GM12892 (cell line): ENCODE data around the gene TEX13D. TPM values are rescaled to one million over a fixed set of nuclear protein-coding genes. Genes with fewer than 3 reads are reported as not detected.
"Not testable (repeated sequence)": the region's sequence is repeated elsewhere in the genome, so short reads cannot be mapped to it uniquely, and the experiment has no call there.

Source experiments
- DNase-seq: peaks from one replicate; pipeline ENCODE4 v3.0.0; 2011; ENCODE audit not compliant: insufficient read length
- FAIRE-seq: peaks from 2 replicates; lab custom pipeline; 2011; peaks lifted over from hg19 to GRCh38; lab: Jason Lieb, UNC
- POLR2A ChIP-seq: IDR thresholded peaks from 2 replicates; pipeline ENCODE4 v1.6.1; 2011; ENCODE audit warnings: low read depth, low read length, control low read depth
- POLR2AphosphoS5 ChIP-seq: IDR thresholded peaks from 2 replicates; pipeline ENCODE4 v1.6.1; 2011; ENCODE audit warnings: low read depth, low read length, control low read depth
- TAF1 ChIP-seq: IDR thresholded peaks from 2 replicates; pipeline ENCODE4 v1.6.1; 2011; ENCODE audit warnings: low read depth, mild to moderate bottlenecking, control low read depth, low read length, borderline replicate concordance
- polyA plus RNA-seq: library from polyadenylated mRNA; unstranded; fragments of >200 nt; gene quantifications from one replicate; pipeline ENCODE4 v1.2.1, GENCODE V29; 2012; ENCODE audit warnings: missing spikeins, inconsistent platforms; ENCODE audit not compliant: missing spikeins

The TEX13D gene
- 0.42 TPM for polyA plus RNA-seq

GRCh38 chrX:124332481-124333424 is at the start of gene TEX13D:
TEX13D (plus strand) TSS chrX:124332660; CDS start chrX:124332918, 258 bp downstream.
- FAIRE-seq (no peak), DNase-seq (no peak)
- TF ChIP-seq TAF1: no peak
- no peak for TF ChIP-seq POLR2A
- no peak for TF ChIP-seq POLR2AphosphoS5

GRCh38 chrX:124289443-124289842 is 43.0 kb upstream of the TEX13D start:
- TF ChIP-seq POLR2A (no peak), TAF1 (no peak), POLR2AphosphoS5 (no peak)

DNA sequence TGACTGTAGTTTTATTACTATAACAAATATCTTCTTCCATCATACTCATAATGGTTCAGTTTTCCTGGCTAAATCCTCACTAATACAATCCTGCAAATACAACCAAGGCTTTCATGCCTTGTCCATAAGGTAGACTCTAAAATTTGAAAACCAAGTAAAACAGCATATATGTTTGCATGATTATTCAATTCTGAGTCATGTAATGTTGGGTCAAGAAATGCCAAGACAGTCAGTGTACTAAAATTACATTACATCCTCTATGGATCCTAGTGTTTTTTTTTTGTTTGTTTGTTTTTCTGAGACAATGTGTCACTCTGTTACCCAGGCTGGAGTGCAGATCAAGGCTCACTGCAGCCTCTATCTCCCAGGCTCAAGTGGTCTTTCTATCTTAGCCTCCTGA is 38.6 kb upstream of the TEX13D start:
- FAIRE-seq (no peak), DNase-seq (no peak)
- TF ChIP-seq TAF1: no peak
- TF ChIP-seq POLR2A: no peak

More at GRCh38 chrX:124289443-124289842, 43.0 kb upstream of the TEX13D start:
- FAIRE-seq: no peak
- DNase-seq: no peak

- FAIRE-seq, DNase-seq: not testable (repeated sequence)
These were observed 33.1 kb upstream of the TEX13D start for GRCh38 chrX:124299323-124299722.

- no peak for DNase-seq
- no peak for FAIRE-seq
- TF ChIP-seq POLR2A (no peak), TAF1 (no peak), POLR2AphosphoS5 (no peak)
These were observed 32.1 kb upstream of the TEX13D start for GRCh38 chrX:124300405-124300804.

DNA sequence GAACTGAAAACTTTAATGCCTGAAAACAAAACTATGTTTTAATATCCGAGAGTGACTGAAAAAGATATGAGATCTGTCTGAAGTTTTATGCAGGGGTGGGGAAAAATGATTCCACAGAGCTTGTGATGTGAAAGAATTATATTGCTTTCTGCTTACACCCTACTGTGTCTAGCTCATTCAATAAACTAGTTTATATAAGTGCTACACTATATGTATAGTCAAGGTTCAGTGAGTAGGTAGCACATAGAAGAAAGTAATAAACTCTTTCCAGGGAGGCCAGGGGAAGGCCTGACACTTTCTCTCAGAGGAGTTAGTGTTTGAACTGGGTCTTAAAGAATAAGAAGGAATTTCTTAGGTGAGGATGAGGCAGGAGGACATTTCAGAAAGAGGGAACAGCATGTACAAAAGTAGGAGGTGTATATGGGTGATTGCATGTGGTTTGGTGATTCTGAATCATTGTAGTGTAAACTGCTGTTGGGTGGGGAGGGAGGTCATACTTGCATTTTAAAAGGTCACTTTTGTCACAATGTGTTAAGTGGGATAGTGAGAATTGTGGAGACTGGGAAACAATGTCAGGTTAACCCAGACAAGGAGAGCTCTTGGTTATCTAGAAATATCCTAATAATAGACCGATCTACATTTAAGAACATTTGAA is 25.1 kb upstream of the TEX13D start:
- FAIRE-seq (no peak), DNase-seq (no peak)
- TF ChIP-seq POLR2AphosphoS5 (no peak), POLR2A (no peak)

GRCh38 chrX:124325732-124326131 is 6.7 kb upstream of the TEX13D start:
- FAIRE-seq (no peak), DNase-seq (no peak)
- TF ChIP-seq POLR2A (no peak), TAF1 (no peak), POLR2AphosphoS5 (no peak)

DNA sequence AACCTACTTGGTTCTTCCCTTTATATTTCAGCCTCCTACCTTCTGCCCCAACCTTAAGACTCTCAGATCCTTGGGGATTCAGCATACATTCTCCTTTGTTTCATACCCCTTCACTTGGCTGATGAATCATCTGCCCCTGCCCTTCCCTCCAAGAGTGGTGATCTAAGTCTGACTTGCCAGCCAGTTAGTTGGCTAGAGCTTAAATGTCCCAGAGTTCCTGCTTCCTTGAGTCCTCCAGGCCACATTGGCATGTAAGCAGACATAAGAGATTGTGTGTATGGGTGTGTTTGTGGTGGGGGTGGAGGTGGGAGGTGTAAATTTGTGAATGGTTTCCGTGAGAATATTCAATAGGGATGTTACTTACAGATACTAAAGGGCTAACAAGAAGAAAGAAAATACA is 3.7 kb upstream of the TEX13D start:
- DNase-seq: no peak
- FAIRE-seq: no peak

DNA sequence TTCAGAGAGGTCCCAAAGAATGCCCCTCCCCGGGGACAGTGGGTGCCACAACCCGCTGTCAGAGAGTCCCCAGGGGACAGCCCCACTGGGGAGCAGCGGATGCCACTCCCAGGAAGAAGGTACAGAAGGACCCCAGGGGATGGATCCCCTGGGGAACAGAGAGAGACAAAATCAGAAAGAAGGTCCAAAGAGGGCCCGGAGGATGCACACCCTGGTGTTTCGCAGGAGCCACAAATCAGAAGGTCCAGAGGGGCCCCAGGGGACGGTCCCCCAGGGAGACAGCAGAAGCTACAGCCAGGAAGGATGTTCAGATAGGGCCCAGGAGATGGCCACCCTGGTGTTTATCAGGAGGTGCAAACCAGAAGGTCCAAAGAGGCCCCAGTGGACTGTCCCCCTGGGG is 1.4 kb downstream of the TEX13D start:
- DNase-seq (no peak), FAIRE-seq (no peak)
- no peak for TF ChIP-seq POLR2AphosphoS5
- no peak for TF ChIP-seq POLR2A
- TF ChIP-seq TAF1: no peak

More for the DNA sequence above, 3.7 kb upstream of the TEX13D start:
- no peak for TF ChIP-seq POLR2AphosphoS5
- no peak for TF ChIP-seq POLR2A
- TF ChIP-seq TAF1: no peak

DNA sequence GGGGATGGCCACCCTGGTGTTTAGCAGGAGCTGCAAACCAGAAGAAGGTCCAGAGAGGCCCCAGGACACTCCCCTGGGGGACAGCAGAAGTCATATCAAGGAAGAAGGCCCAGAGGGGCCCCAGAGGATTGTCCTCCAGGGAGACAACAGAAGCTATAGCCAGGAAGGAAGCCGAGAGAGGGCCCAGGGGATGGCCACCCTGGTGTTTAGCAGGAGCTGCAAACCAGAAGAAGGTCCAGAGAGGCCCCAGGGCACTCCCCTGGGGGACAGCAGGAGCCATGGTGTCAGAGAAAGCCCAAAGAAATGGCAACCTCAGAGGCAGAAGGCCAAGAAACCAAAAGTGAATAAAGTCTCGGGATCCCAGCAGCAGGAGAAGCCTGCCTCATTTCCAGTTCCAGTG is 2.1 kb downstream of the TEX13D start:
- not testable (repeated sequence) for FAIRE-seq

DNA sequence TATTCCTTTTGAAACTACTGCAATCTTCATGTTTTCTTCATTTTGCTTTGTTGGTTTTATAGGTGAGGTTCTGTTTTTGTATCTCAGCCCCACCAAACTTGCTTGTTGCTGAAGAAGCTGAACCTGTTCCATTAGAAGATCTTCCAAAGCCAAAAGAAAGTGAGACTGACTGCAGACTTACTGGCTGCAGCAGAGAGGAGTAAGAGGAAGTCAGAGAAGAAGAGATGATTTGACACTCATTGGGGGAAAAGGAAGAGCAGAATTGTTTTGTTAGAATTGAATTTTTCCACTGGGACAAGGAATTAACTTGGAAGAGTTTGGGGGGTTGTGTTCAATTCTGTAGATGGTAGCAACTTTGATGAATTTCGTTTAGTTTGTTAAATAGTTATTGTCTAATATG is 3.1 kb downstream of the TEX13D start:
- no peak for FAIRE-seq
- no peak for TF ChIP-seq POLR2AphosphoS5
- no peak for TF ChIP-seq POLR2A
- no peak for TF ChIP-seq TAF1

More for the DNA sequence above, 2.1 kb downstream of the TEX13D start:
- not testable (repeated sequence) for DNase-seq

DNA sequence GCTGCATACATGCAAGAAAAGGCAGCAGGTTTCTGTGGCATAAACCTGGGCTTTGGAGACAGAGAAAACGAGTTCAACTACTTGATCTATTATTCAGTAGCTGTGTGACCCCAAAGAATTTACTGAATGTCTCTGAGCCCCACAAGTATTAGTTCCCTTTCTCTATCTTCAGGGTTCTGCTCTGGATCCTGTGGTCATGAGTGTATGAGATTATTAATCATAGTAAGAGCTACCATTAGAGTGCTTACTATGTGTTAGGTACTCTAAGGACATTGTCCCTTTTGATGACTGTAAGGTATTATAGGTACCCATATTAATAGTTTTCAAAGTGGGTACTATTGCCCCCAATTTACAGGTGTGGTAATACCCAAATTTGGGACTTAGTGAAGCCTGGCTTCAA is 5.5 kb downstream of the TEX13D start:
- FAIRE-seq: no peak
- no peak for DNase-seq
- TF ChIP-seq POLR2A: no peak
- no peak for TF ChIP-seq TAF1
- TF ChIP-seq POLR2AphosphoS5: no peak

More for the DNA sequence above, 3.1 kb downstream of the TEX13D start:
- no peak for DNase-seq
